Loucy (cell line): ENCODE measurements around the gene GLRX.

ENCODE experiments used
- CTCF ChIP-seq: fragments of 200-600 bp; sonication (generic); conservative IDR thresholded peaks from 2 replicates; pipeline ENCODE4 v1.5.1; 2014; ENCODE audit warnings: mild to moderate bottlenecking, antibody characterized with exemption, low read length
- EZH2phosphoT487 ChIP-seq: fragments of 200-600 bp; IDR thresholded peaks from 2 replicates; pipeline ENCODE4 v1.6.1; 2018; ENCODE audit warnings: antibody characterized with exemption, mild to moderate bottlenecking, moderate library complexity, borderline replicate concordance

GRCh38 chr5:95840956-95841705, 18.6 kb upstream of the GLRX start:
- TF ChIP-seq CTCF = no peak
- TF ChIP-seq EZH2phosphoT487 = no peak
